Measurements from ENCODE around the gene RPN1. TPM values are rescaled to one million over a fixed set of nuclear protein-coding genes. Genes with fewer than 3 reads are reported as not detected.

The RPN1 gene
- total and polyA plus RNA-seq, 10 of the 15 experiments (the other 5 are each of a cell fraction or from before 2014, with no cell fraction given): 56.1 to 266 (median 157) TPM

DNA sequence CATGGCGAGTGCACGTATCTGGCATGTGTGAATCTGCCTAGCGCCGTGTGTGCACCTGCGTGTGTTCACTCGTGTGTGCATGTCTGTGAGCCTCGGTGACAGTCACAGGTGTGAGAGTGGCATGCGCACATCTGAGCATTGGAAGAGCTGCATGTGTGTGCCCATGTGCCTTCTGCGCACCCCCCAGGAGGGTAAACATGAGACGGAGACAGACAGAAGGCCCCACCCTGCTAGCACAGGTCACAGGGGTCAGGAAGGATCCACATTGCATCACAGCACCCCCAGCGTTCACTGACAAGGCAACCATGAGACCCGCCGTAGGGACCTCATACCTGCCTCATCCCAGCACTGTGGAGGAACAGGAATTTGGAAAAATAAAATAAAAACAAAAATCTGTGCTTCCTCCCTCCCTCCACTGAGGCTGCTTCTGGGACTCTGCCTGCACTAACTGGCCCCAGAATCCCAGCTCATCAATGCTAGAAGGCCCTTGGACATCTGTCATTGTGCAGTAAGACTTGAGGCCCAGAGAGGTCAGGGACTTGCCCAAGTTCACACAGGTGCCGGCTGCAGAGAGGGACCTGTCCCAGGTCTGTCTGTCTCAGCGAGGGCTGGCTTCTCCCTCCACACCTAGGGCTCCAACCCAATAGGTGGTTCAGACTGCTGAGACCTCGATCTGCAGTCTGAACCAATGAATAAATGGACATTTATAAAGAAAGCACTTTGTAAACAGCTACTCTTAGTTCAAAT, 37.4 kb downstream of the RPN1 start:
- in situ Hi-C loops (cut with MboI): loop anchor here (25.0 kb wide), 1 partner anchor 526 kb away; no protein-coding TSS in a partner anchor
- no peaks in the 10 kb centered on the region for H4K20me1 ChIP-seq (ENCODE audit: control insufficient read depth, insufficient read depth)

More for the DNA sequence above, 37.4 kb downstream of the RPN1 start:
- Histone ChIP-seq H3K9ac (ENCODE audit: control insufficient read depth, insufficient read depth, low read length) (no peak overlapping the region), H3K9me3 (replicated peaks; ENCODE audit: control insufficient read depth, insufficient read depth, low read length) (no peaks in the 10 kb centered on the region), H2AFZ (ENCODE audit: control insufficient read depth, low read depth, low read length) (no peak overlapping the region), H3K27me3 (replicated peaks in 1 of 2; ENCODE audit: control insufficient read depth in 2 of 2, insufficient read depth in 2 of 2, low read length in 1 of 2) (no peaks in the 10 kb centered on the region), H3K36me3 (ENCODE audit: control insufficient read depth in 2 of 2, insufficient read depth in 2 of 2, low read length in 1 of 2) (peaks cover 0 to 3% of the 10 kb centered on the region in 2 experiments; a peak in 3 of 4 replicates), H3K4me2 (ENCODE audit: control insufficient read depth, insufficient read depth) (no peak overlapping the region), H3K79me2 (ENCODE audit: control insufficient read depth, insufficient read depth, low read length) (peaks cover 5% of the 10 kb centered on the region), H3K27ac (ENCODE audit: control insufficient read depth, insufficient read depth) (no peak overlapping the region), H3K4me1 (ENCODE audit: control insufficient read depth, insufficient read depth, low read length) (peaks cover 6% of the 10 kb centered on the region), H3K4me3 (no peak overlapping the region)
- SMC1A ChIA-PET (ENCODE audit: uncharacterized antibody, unreplicated experiment): no interaction called here
- no TSS peak for BruUV-seq (replicated peaks)
- intact Hi-C loops (cut with micrococcal nuclease; ENCODE audit: unreplicated experiment): no loop called here
- TF ChIP-seq POLR2A (IDR thresholded peaks at IDR 0.05; ENCODE audit: low read depth, low read length): 0 out of 2 replicates have a peak, but pooled peaks have one; percentile 22
- TF ChIP-seq, protein P1, sequence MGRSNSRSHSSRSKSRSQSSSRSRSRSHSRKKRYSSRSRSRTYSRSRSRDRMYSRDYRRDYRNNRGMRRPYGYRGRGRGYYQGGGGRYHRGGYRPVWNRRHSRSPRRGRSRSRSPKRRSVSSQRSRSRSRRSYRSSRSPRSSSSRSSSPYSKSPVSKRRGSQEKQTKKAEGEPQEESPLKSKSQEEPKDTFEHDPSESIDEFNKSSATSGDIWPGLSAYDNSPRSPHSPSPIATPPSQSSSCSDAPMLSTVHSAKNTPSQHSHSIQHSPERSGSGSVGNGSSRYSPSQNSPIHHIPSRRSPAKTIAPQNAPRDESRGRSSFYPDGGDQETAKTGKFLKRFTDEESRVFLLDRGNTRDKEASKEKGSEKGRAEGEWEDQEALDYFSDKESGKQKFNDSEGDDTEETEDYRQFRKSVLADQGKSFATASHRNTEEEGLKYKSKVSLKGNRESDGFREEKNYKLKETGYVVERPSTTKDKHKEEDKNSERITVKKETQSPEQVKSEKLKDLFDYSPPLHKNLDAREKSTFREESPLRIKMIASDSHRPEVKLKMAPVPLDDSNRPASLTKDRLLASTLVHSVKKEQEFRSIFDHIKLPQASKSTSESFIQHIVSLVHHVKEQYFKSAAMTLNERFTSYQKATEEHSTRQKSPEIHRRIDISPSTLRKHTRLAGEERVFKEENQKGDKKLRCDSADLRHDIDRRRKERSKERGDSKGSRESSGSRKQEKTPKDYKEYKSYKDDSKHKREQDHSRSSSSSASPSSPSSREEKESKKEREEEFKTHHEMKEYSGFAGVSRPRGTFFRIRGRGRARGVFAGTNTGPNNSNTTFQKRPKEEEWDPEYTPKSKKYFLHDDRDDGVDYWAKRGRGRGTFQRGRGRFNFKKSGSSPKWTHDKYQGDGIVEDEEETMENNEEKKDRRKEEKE (IDR thresholded peaks at IDR 0.05): no peak
- TF ChIP-seq, protein P2, sequence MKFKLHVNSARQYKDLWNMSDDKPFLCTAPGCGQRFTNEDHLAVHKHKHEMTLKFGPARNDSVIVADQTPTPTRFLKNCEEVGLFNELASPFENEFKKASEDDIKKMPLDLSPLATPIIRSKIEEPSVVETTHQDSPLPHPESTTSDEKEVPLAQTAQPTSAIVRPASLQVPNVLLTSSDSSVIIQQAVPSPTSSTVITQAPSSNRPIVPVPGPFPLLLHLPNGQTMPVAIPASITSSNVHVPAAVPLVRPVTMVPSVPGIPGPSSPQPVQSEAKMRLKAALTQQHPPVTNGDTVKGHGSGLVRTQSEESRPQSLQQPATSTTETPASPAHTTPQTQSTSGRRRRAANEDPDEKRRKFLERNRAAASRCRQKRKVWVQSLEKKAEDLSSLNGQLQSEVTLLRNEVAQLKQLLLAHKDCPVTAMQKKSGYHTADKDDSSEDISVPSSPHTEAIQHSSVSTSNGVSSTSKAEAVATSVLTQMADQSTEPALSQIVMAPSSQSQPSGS (IDR thresholded peaks at IDR 0.05; ENCODE audit: low read length): no peak
- TF ChIP-seq ZNF622 (IDR thresholded peaks at IDR 0.05): no peak
- TF ChIP-seq MTA2 (IDR thresholded peaks at IDR 0.05; ENCODE audit: low read depth): no peak
- no peak for TF ChIP-seq ZBED1 (IDR thresholded peaks at IDR 0.05; ENCODE audit: borderline replicate concordance)
- TF ChIP-seq ZNF207 (IDR thresholded peaks at IDR 0.05; ENCODE audit: borderline replicate concordance): no peak
- FAIRE-seq (no peak), DNase-seq (ENCODE audit: low read depth, low spot score) (no peak), ATAC-seq (no peak)
- CTCF ChIA-PET: interaction anchor here (0.9 to 1.4 kb wide), 2 partner anchors 23 to 265 kb away, joined by 3 to 4 read pairs; no protein-coding TSS in a partner anchor
- RAD21 ChIA-PET (ENCODE audit: unreplicated experiment): no interaction called here
- WGBS (ENCODE audit: insufficient coverage, insufficient replicate concordance, low lambda C conversion rate, missing lambda C conversion rate): 82% methylated on average over 16 of the region's 16 CpGs
- POLR2A ChIA-PET: no interaction called here

Measured in GM12878 (cell line).